A673 (cell line): ENCODE data around the gene IMMP2L.

Experiments used
- EZH2 ChIP-seq: fragments of 200-600 bp; sonication (generic); IDR thresholded peaks from 2 replicates; pipeline ENCODE4 v1.6.1; 2017; ENCODE audit warnings: borderline replicate concordance, low read depth, mild to moderate bottlenecking, mixed read lengths, antibody characterized with exemption, low read length; ENCODE audit not compliant: poor library complexity, severe bottlenecking
- TF ChIP-seq, protein P1 (sequence below): fragments of 300-800, 200-600 bp; sonication (generic); conservative IDR thresholded peaks from 2 replicates; pipeline ENCODE4 v1.5.1; 2017; ENCODE audit warnings: low read depth, mild to moderate bottlenecking, antibody characterized with exemption, low read length, moderate library complexity, mixed read lengths

DNA sequence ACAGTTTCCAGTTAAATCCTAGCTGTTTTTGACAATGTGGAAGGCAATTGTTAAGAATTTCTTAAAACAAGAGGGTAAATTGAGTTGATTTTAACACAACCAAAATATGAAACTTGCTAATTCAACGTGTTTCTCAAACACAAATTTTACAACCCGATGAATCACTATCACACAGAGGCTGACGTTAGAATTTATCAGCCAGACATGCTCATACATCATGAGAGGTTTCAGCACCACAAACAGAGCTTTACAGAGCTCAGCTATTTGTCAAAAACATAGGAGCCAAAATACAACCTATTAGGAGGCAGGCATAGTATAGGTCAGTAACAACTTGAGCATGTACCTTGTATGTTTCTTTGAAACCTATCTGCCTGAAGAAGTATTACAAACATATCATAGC, 435.3 kb downstream of the IMMP2L start:
- TF ChIP-seq, protein P1, sequence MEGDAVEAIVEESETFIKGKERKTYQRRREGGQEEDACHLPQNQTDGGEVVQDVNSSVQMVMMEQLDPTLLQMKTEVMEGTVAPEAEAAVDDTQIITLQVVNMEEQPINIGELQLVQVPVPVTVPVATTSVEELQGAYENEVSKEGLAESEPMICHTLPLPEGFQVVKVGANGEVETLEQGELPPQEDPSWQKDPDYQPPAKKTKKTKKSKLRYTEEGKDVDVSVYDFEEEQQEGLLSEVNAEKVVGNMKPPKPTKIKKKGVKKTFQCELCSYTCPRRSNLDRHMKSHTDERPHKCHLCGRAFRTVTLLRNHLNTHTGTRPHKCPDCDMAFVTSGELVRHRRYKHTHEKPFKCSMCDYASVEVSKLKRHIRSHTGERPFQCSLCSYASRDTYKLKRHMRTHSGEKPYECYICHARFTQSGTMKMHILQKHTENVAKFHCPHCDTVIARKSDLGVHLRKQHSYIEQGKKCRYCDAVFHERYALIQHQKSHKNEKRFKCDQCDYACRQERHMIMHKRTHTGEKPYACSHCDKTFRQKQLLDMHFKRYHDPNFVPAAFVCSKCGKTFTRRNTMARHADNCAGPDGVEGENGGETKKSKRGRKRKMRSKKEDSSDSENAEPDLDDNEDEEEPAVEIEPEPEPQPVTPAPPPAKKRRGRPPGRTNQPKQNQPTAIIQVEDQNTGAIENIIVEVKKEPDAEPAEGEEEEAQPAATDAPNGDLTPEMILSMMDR, result no peak
- no peak for TF ChIP-seq EZH2
